DOHH2 (cell line): ENCODE data around the gene ALX4.

Source experiments
- H3F3A ChIP-seq: fragments of 200-600 bp; sonication (generic), shearing (Covaris generic); 2 replicates; pipeline ENCODE4 v1.6.0; 2016; ENCODE audit warnings: antibody characterized with exemption, mild to moderate bottlenecking; ENCODE audit not compliant: control insufficient read depth, insufficient read depth
- H3K27ac ChIP-seq: fragments of 200-600 bp; sonication (generic); 2 replicates; pipeline ENCODE4 v1.5.1; 2014; ENCODE audit warnings: low read depth, mild to moderate bottlenecking, low read length, moderate library complexity
- H3K27me3 ChIP-seq: fragments of 200-600 bp; sonication (generic); 2 replicates; pipeline ENCODE4 v1.6.1; 2014; ENCODE audit warnings: mild to moderate bottlenecking, low read length, mixed read lengths; ENCODE audit not compliant: control insufficient read depth
- H3K36me3 ChIP-seq: fragments of 200-600 bp; sonication (generic); 2 replicates; pipeline ENCODE4 v1.6.1; 2014; ENCODE audit warnings: mild to moderate bottlenecking, low read length, moderate library complexity, mixed read lengths; ENCODE audit not compliant: control insufficient read depth
- H3K4me1 ChIP-seq: fragments of 200-600 bp; sonication (generic); 2 replicates; pipeline ENCODE4 v1.6.1; 2014; ENCODE audit warnings: mild to moderate bottlenecking, low read length, mixed read lengths; ENCODE audit not compliant: control insufficient read depth
- H3K4me2 ChIP-seq: fragments of 200-600 bp; sonication (generic); 2 replicates; pipeline ENCODE4 v1.6.0; 2014; ENCODE audit warnings: mild to moderate bottlenecking, low read length, moderate library complexity
- H3K4me3 ChIP-seq: fragments of 200-600 bp; sonication (generic); 2 replicates; pipeline ENCODE4 v1.5.1; 2014; ENCODE audit warnings: mild to moderate bottlenecking, low read length, mixed read lengths
- H3K79me2 ChIP-seq: fragments of 200-600 bp; sonication (generic); 2 replicates; pipeline ENCODE4 v1.6.1; 2014; ENCODE audit warnings: mild to moderate bottlenecking, low read length, mixed read lengths; ENCODE audit not compliant: control insufficient read depth
- H3K9me2 ChIP-seq: fragments of 200-600 bp; sonication (generic); replicated peaks from 2 replicates; pipeline ENCODE4 v1.6.1; 2014; ENCODE audit warnings: mild to moderate bottlenecking, low read length, mixed read lengths; ENCODE audit not compliant: control insufficient read depth
- H3K9me3 ChIP-seq: fragments of 200-600 bp; sonication (generic); 2 replicates; pipeline ENCODE4 v1.6.1; 2014; ENCODE audit warnings: antibody characterized with exemption, low read length, mixed read lengths; ENCODE audit not compliant: control insufficient read depth, insufficient read depth
- H4K20me1 ChIP-seq: fragments of 200-600 bp; sonication (generic); 2 replicates; pipeline ENCODE4 v1.6.0; 2014; ENCODE audit warnings: low read depth, mild to moderate bottlenecking, antibody characterized with exemption, low read length, moderate library complexity; ENCODE audit not compliant: control insufficient read depth, insufficient read depth
- CTCF ChIP-seq: fragments of 200-600 bp; sonication (generic); IDR thresholded peaks from one replicate; pipeline ENCODE4 v1.5.1; 2014; ENCODE audit warnings: antibody characterized with exemption, mild to moderate bottlenecking, low read depth, low read length; ENCODE audit not compliant: poor library complexity, severe bottlenecking
- EZH2phosphoT487 ChIP-seq: fragments of 200-600 bp; sonication (generic); IDR thresholded peaks from 2 replicates; pipeline ENCODE4 v1.6.1; 2017; ENCODE audit warnings: borderline replicate concordance, mild to moderate bottlenecking, antibody characterized with exemption, low read length, moderate library complexity, mixed read lengths

Gene ALX4

GRCh38 chr11:44300844-44301563 is 8.9 kb downstream of the ALX4 start:
- no peaks in the 10 kb centered on the region for H3F3A ChIP-seq
- no peaks in the 10 kb centered on the region for H3K79me2 ChIP-seq
- H3K9me3 ChIP-seq = no peaks in the 10 kb centered on the region
- H3K27me3 ChIP-seq = peaks cover 10% of the 10 kb centered on the region
- H3K36me3 ChIP-seq = no peaks in the 10 kb centered on the region
- no peak overlapping the region for H3K4me3 ChIP-seq
- no peak overlapping the region for H3K27ac ChIP-seq
- no peaks in the 10 kb centered on the region for H3K4me1 ChIP-seq
- TF ChIP-seq EZH2phosphoT487 = no peak
- no peak for TF ChIP-seq CTCF
- no peak overlapping the region for H3K4me2 ChIP-seq
- H3K9me2 ChIP-seq = no peaks in the 10 kb centered on the region
- no peaks in the 10 kb centered on the region for H4K20me1 ChIP-seq

- TF ChIP-seq EZH2phosphoT487 (no peak), CTCF (no peak)
- H3K27me3 ChIP-seq = no peaks in the 10 kb centered on the region
- no peak overlapping the region for H3K4me3 ChIP-seq
- no peaks in the 10 kb centered on the region for H3K9me3 ChIP-seq
- no peaks in the 10 kb centered on the region for H3K9me2 ChIP-seq
- H3K27ac ChIP-seq = no peak overlapping the region
- H3F3A ChIP-seq = no peaks in the 10 kb centered on the region
- no peaks in the 10 kb centered on the region for H4K20me1 ChIP-seq
- H3K4me2 ChIP-seq = no peak overlapping the region
- H3K79me2 ChIP-seq = no peaks in the 10 kb centered on the region
- no peaks in the 10 kb centered on the region for H3K4me1 ChIP-seq
- H3K36me3 ChIP-seq = no peaks in the 10 kb centered on the region
These were observed 11.1 kb downstream of the ALX4 start for GRCh38 chr11:44298862-44299261.

- Histone ChIP-seq H3F3A (no peaks in the 10 kb centered on the region), H3K4me2 (no peak overlapping the region), H3K36me3 (no peaks in the 10 kb centered on the region), H3K9me2 (no peaks in the 10 kb centered on the region), H3K27me3 (no peaks in the 10 kb centered on the region), H3K4me1 (no peaks in the 10 kb centered on the region), H3K27ac (no peak overlapping the region), H3K4me3 (no peak overlapping the region), H4K20me1 (no peaks in the 10 kb centered on the region), H3K9me3 (no peaks in the 10 kb centered on the region), H3K79me2 (no peaks in the 10 kb centered on the region)
- no peak for TF ChIP-seq CTCF
- TF ChIP-seq EZH2phosphoT487 = no peak
These were observed 19.7 kb downstream of the ALX4 start for GRCh38 chr11:44290208-44290607.
